Panc1 (cell line): ENCODE results near the gene FBP1. TPM values are rescaled to one million over a fixed set of nuclear protein-coding genes. Genes with fewer than 3 reads are reported as not detected.
"Not testable (repeated sequence)": the region's sequence is repeated elsewhere in the genome, so short reads cannot be mapped to it uniquely, and the experiment has no call there.

Experiments
- ATAC-seq: fragments of 200-7000 bp; cut with Tn5 transposase; 2 replicates; pipeline ENCODE4 v1.9.1; 2020; ENCODE audit warnings: mild to moderate bottlenecking, moderate library complexity
- BruUV-seq: library from RNA; stranded (reverse); fragments of 400-500 nt; replicated peaks from 2 replicates; lab custom pipeline; 2021; lab: Mats Ljungman, UMichigan
- CTCF ChIA-PET: fragments of 300-600 bp; sonication (Branson Sonifier 250); formaldehyde crosslinking; loops from one replicate; lab custom pipeline; 2022; ENCODE audit warnings: antibody characterized with exemption; lab: Charles Lee
- POLR2A ChIA-PET: fragments of 300-600 bp; sonication (Branson Sonifier 250); formaldehyde crosslinking; loops from one replicate; lab custom pipeline; 2022; ENCODE audit warnings: antibody characterized with exemption; lab: Charles Lee
- DNase-seq: peaks from one replicate; pipeline ENCODE4 v3.0.0-alpha.2; 2010; ENCODE audit warnings: low read depth, low spot score
- H3K27ac ChIP-seq: 2 replicates; pipeline ENCODE4 v1.5.1; 2011; ENCODE audit warnings: mild to moderate bottlenecking, low read length, inconsistent platforms
- H3K27me3 ChIP-seq: fragments of 200-500 bp; sonication (Bioruptor generic); 2 replicates; pipeline ENCODE4 v1.6.0; 2014; ENCODE audit warnings: low read length, inconsistent platforms; ENCODE audit not compliant: control insufficient read depth, insufficient read depth
- H3K36me3 ChIP-seq: fragments of 200-500 bp; sonication (Bioruptor generic); 2 replicates; pipeline ENCODE4 v1.5.1; 2014; ENCODE audit warnings: inconsistent platforms, mild to moderate bottlenecking, low read length, moderate library complexity; ENCODE audit not compliant: control insufficient read depth, insufficient read depth
- H3K4me1 ChIP-seq: 2 replicates; pipeline ENCODE4 v1.5.1; 2011; ENCODE audit warnings: inconsistent platforms, mild to moderate bottlenecking, low read length, moderate library complexity; ENCODE audit not compliant: control insufficient read depth, insufficient read depth
- H3K4me3 ChIP-seq, 2 experiments: 2 replicates each; pipeline ENCODE4 v1.5.1; 2011 to 2012; ENCODE audit warnings: low read depth in 2 of 2, low read length in 2 of 2, mild to moderate bottlenecking in 2 of 2, inconsistent platforms in 1 of 2, moderate library complexity in 1 of 2
- H3K9me3 ChIP-seq: fragments of 200-500 bp; sonication (Bioruptor generic); 2 replicates; pipeline ENCODE4 v1.5.1; 2014; ENCODE audit warnings: low read depth, mild to moderate bottlenecking, inconsistent platforms, low read length, moderate library complexity; ENCODE audit not compliant: control insufficient read depth, insufficient read depth
- POLR2AphosphoS5 ChIP-seq: IDR thresholded peaks from 2 replicates; pipeline ENCODE4 v1.6.1; 2012; ENCODE audit warnings: mild to moderate bottlenecking, low read depth, low read length, moderate library complexity
- SIN3A ChIP-seq: IDR thresholded peaks from 2 replicates; pipeline ENCODE4 v1.6.1; 2012; ENCODE audit warnings: low read depth, mild to moderate bottlenecking, low read length, moderate library complexity, borderline replicate concordance; ENCODE audit not compliant: insufficient read depth
- TCF7L2 ChIP-seq: IDR thresholded peaks from 2 replicates; pipeline ENCODE4 v1.6.1; 2011; ENCODE audit warnings: mild to moderate bottlenecking, low read depth, low read length, inconsistent platforms
- in situ Hi-C: cut with HindIII; loops from 2 replicates; pipeline ENCODE4 v1.10.0; 2016; ENCODE audit warnings: low sequenced_read_pairs, low pct_unique_long_range_greater_than_20kb
- intact Hi-C: fragments of 100-400 bp; cut with micrococcal nuclease; formaldehyde crosslinking; loops from one replicate; pipeline ENCODE4 v1.10.0; 2022; ENCODE audit not compliant: unreplicated experiment
- total RNA-seq: library from RNA; stranded (reverse); gene quantifications from one replicate; pipeline ENCODE4 v1.2.1, GENCODE V29; 2021; ENCODE audit not compliant: unreplicated experiment
- TF ChIP-seq, protein P1 (sequence below): fragments of 450-650 bp; IDR thresholded peaks from 2 replicates; pipeline ENCODE4 v1.5.1; 2017; ENCODE audit warnings: mild to moderate bottlenecking
- TF ChIP-seq, protein P2 (sequence below), 2 experiments: IDR thresholded peaks; 2 replicates each; pipeline ENCODE4 v1.6.1; 2011 to 2012; ENCODE audit warnings: low read depth in 2 of 2, control low read depth in 1 of 2, low read length in 1 of 2, mild to moderate bottlenecking in 1 of 2, moderate library complexity in 1 of 2; ENCODE audit not compliant: insufficient read depth in 1 of 2

FBP1 gene
- total RNA-seq, 1 experiment from 2014 or later: 0.36 TPM

DNA sequence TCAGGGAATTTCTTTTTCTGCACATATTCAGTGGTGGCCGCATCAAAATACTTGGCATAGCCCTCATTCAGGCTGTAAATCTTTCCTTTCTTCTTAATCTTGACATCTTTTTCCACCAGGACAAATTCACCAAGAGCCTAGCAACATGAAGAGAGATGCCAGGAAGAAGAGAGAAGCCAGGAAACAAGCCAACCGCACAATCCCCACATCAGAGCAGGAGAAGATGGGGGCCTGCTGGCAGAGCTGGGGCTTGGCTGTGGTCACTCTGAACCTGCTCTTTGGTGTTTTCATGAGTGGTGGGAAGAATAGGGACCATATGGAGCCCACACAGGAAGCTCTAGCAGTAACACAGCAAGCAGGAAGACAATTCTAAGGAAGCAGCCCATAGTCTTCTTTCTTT is 72.0 kb downstream of the FBP1 start:
- ATAC-seq (no peak), DNase-seq (no peak)
- intact Hi-C loops (no loop called here), in situ Hi-C loops (no loop called here)
- Histone ChIP-seq H3K4me1 (no peaks in the 10 kb centered on the region), H3K4me3 (no peak overlapping the region), H3K36me3 (no peaks in the 10 kb centered on the region), H3K27me3 (no peaks in the 10 kb centered on the region), H3K9me3 (no peaks in the 10 kb centered on the region), H3K27ac (no peak overlapping the region)
- CTCF ChIA-PET: no interaction called here
- TF ChIP-seq, protein P1, sequence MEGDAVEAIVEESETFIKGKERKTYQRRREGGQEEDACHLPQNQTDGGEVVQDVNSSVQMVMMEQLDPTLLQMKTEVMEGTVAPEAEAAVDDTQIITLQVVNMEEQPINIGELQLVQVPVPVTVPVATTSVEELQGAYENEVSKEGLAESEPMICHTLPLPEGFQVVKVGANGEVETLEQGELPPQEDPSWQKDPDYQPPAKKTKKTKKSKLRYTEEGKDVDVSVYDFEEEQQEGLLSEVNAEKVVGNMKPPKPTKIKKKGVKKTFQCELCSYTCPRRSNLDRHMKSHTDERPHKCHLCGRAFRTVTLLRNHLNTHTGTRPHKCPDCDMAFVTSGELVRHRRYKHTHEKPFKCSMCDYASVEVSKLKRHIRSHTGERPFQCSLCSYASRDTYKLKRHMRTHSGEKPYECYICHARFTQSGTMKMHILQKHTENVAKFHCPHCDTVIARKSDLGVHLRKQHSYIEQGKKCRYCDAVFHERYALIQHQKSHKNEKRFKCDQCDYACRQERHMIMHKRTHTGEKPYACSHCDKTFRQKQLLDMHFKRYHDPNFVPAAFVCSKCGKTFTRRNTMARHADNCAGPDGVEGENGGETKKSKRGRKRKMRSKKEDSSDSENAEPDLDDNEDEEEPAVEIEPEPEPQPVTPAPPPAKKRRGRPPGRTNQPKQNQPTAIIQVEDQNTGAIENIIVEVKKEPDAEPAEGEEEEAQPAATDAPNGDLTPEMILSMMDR: no peak
- TF ChIP-seq POLR2AphosphoS5: no peak
- TF ChIP-seq SIN3A: no peak
- TF ChIP-seq TCF7L2: no peak
- TF ChIP-seq, protein P2, sequence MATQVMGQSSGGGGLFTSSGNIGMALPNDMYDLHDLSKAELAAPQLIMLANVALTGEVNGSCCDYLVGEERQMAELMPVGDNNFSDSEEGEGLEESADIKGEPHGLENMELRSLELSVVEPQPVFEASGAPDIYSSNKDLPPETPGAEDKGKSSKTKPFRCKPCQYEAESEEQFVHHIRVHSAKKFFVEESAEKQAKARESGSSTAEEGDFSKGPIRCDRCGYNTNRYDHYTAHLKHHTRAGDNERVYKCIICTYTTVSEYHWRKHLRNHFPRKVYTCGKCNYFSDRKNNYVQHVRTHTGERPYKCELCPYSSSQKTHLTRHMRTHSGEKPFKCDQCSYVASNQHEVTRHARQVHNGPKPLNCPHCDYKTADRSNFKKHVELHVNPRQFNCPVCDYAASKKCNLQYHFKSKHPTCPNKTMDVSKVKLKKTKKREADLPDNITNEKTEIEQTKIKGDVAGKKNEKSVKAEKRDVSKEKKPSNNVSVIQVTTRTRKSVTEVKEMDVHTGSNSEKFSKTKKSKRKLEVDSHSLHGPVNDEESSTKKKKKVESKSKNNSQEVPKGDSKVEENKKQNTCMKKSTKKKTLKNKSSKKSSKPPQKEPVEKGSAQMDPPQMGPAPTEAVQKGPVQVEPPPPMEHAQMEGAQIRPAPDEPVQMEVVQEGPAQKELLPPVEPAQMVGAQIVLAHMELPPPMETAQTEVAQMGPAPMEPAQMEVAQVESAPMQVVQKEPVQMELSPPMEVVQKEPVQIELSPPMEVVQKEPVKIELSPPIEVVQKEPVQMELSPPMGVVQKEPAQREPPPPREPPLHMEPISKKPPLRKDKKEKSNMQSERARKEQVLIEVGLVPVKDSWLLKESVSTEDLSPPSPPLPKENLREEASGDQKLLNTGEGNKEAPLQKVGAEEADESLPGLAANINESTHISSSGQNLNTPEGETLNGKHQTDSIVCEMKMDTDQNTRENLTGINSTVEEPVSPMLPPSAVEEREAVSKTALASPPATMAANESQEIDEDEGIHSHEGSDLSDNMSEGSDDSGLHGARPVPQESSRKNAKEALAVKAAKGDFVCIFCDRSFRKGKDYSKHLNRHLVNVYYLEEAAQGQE (IDR thresholded peaks at IDR 0.05; ENCODE audit: insufficient read depth in 1 of 2, low read depth in 2 of 2, low read length in 1 of 2): no peak
- POLR2A ChIA-PET: no interaction called here
- BruUV-seq: no TSS peak

- H3K4me1 ChIP-seq: no peaks in the 10 kb centered on the region
- no peaks in the 10 kb centered on the region for H3K9me3 ChIP-seq
- intact Hi-C loops (no loop called here), in situ Hi-C loops (no loop called here)
- POLR2A ChIA-PET: no interaction called here
- no peak overlapping the region for H3K27ac ChIP-seq
- no peak overlapping the region for H3K4me3 ChIP-seq
- H3K27me3 ChIP-seq: no peaks in the 10 kb centered on the region
- ATAC-seq (no peak), DNase-seq (no peak)
- no TSS peak for BruUV-seq
- CTCF ChIA-PET: no interaction called here
- TF ChIP-seq, protein P1: no peak
- TF ChIP-seq, protein P2 (IDR thresholded peaks at IDR 0.05; ENCODE audit: insufficient read depth in 1 of 2, low read depth in 2 of 2, low read length in 1 of 2): no peak
- TF ChIP-seq SIN3A: no peak
- TF ChIP-seq POLR2AphosphoS5: no peak
- no peak for TF ChIP-seq TCF7L2
- no peaks in the 10 kb centered on the region for H3K36me3 ChIP-seq
These were observed 72.8 kb downstream of the FBP1 start for GRCh38 chr9:94566550-94566949.

GRCh38 chr9:94564279-94564678 is 75.0 kb downstream of the FBP1 start:
- in situ Hi-C loops, DNase-seq, H3K27ac ChIP-seq, H3K4me1 ChIP-seq, H3K36me3 ChIP-seq, BruUV-seq, CTCF ChIA-PET, H3K27me3 ChIP-seq, intact Hi-C loops, POLR2A ChIA-PET, H3K4me3 ChIP-seq, ATAC-seq, H3K9me3 ChIP-seq: not testable (repeated sequence)
